Measurements from ENCODE around the gene SEC23A. TPM values are rescaled to one million over a fixed set of nuclear protein-coding genes. Genes with fewer than 3 reads are reported as not detected.
"Not testable (repeated sequence)": the region's sequence is repeated elsewhere in the genome, so short reads cannot be mapped to it uniquely, and the experiment has no call there.

SEC23A gene
- total RNA-seq, 2 donors from 2014 or later = 48.9 to 65.2 TPM

DNA sequence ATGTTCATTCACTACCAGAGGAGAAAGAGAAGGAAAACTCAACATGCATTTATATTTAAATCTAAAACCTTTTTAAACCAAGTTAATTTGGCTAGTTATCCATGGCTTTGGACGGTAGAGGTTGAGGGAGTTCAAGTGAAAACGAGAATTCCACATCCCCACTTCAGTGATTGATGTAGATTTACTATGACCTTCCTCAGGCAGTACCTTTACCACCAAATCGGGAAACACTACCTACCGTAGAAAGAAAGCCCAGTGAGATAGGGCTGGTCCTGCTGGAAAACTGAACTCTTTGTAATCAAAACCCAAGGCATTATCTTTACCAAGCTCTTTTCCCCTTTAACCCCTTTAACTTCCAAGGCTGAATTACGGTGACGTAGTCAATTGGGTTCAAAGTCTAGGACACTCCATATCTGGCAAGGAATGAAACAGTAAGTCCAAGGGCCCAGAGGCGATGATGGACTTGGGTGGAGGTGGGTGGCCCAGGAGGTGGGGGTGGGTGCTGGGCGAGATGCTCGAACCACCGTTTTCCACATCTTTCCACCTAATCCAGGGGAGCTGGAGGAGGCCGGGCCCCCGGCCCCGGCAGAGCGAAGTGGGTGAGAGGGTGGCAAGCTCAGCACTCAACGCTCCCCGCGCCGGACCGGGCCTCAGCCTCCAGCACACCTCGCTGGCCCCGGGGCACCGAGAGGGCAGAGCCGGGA, 618 bp downstream of the SEC23A start:
- Mint-ChIP-seq H3K9me3 (no peaks in the 10 kb centered on the region), H3K36me3 (peaks cover 7 to 15% of the 10 kb centered on the region in 2 donors), H3K27ac (peak overlapping the region; percentile 88 to 98)
- ATAC-seq (peak; percentile 30 to 32), DNase-seq (ENCODE audit: low spot score in 2 of 2) (no peak)

DNA sequence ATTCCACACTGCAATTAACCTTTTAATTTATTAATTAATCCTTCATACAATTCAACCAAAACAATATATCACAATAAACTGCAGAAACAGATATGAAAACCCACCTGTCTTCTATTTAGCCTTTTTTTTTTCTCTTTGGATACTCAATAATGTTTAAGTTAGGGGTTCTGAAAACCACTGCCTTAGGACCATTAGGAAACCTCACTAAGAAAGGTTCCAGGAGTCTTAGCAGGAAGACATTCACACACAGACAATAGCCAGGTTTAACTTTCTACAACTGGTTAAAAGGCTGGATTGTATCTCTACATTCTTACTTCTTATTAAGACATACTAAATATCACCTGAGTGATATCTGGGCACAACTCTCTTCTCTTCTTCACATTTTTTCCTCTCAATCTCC, 3.3 kb downstream of the SEC23A start:
- Mint-ChIP-seq H3K9me3 (no peaks in the 10 kb centered on the region), H3K36me3 (peaks cover 7 to 15% of the 10 kb centered on the region in 2 donors), H3K27ac (no peak overlapping the region)
- DNase-seq (ENCODE audit: low spot score in 2 of 2) = no peak
- no peak for ATAC-seq

DNA sequence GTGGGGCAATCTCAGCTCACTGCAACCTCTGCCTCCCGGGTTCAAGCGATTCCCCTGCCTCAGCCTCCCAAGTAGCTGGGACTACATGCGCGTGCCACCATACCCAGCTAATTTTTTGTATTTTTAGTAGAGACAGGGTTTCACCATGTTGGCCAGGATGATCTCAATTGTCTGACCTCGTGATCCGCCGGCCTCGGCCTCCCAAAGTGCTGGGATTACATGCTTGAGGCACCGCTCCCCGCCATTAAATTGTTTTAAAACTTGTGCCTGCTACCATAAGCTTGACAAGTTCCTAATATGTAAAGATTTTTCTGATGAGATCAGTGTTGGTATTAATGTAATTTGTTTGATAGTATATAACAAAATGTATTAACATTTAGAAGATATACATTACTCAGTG, 3.8 kb downstream of the SEC23A start:
- DNase-seq (ENCODE audit: low spot score in 2 of 2); ATAC-seq; H3K9me3 Mint-ChIP-seq: not testable (repeated sequence)
- peaks cover 7 to 15% of the 10 kb centered on the region in 2 donors for H3K36me3 Mint-ChIP-seq
- peak overlapping the region in 1 of 2 donors; percentile 54 for H3K27ac Mint-ChIP-seq

DNA sequence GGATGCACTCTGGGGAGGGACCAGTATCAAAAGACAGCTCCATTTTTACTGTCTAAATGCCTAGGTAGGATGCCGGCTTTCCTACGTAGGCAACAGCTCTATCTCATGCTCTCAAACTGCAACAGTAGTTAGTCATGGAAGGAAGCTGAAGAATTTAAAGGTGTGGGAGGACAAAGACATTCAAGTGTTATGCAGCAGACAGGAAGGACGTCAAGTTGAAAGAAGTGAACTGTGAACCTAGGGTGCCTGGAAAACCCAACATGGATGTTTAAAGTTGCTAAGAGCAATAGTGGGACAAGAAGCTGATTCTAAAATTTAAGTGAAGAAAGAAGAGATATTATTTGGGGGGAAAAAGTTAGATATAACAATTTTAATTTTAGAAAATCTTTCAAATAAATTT, 5.9 kb downstream of the SEC23A start:
- H3K36me3 Mint-ChIP-seq = peaks cover 0 to 7% of the 10 kb centered on the region in 2 donors
- H3K27ac Mint-ChIP-seq = peak overlapping the region; percentile 3 to 40
- ATAC-seq (peak; percentile 91 to 97), DNase-seq (ENCODE audit: low spot score in 2 of 2) (no peak)
- H3K9me3 Mint-ChIP-seq = no peaks in the 10 kb centered on the region

DNA sequence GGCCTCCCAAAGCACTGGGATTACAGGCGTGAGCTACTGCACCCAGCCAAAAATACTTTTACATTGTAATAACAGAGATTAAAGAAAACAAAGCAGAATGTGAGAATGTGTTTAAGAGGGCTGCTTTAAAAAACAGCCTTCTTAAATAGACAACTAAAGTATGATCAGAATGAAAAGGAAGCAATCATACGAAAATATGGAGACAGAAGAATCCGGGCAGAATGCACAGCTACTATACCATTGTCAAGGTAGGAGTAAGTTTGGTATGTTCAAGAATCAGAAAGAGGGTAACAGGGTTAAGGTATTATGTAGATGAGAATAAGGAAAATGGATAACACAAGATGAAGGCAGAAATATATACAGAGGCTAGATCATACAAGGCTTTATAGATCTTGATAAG, 8.5 kb downstream of the SEC23A start:
- peaks cover 6 to 24% of the 10 kb centered on the region in 2 donors for H3K36me3 Mint-ChIP-seq
- no peaks in the 10 kb centered on the region for H3K9me3 Mint-ChIP-seq
- ATAC-seq (peak in 1 of 2 donors; percentile 19), DNase-seq (ENCODE audit: low spot score in 2 of 2) (no peak)
- H3K27ac Mint-ChIP-seq = peak overlapping the region in 1 of 2 donors; percentile 11

DNA sequence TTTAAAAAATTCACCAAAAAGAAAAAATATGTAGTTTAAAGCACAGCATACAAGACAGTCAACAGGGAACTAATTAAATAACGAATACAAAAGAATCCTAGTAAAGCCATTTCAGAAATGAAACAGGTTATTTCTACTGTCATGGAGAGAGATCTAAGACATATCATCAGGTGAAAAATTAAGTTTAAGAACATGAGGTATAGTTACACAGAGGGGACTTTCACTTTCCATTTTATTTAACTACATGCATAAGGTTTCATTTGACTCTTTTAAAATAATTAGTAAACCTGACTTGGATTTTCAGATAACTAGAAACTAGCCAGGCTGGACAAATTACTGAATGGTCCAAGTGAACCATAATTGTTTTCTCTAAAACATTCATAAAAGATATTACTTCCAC, 11.3 kb downstream of the SEC23A start:
- peaks cover 8 to 25% of the 10 kb centered on the region in 2 donors for H3K36me3 Mint-ChIP-seq
- no peak for ATAC-seq

DNA sequence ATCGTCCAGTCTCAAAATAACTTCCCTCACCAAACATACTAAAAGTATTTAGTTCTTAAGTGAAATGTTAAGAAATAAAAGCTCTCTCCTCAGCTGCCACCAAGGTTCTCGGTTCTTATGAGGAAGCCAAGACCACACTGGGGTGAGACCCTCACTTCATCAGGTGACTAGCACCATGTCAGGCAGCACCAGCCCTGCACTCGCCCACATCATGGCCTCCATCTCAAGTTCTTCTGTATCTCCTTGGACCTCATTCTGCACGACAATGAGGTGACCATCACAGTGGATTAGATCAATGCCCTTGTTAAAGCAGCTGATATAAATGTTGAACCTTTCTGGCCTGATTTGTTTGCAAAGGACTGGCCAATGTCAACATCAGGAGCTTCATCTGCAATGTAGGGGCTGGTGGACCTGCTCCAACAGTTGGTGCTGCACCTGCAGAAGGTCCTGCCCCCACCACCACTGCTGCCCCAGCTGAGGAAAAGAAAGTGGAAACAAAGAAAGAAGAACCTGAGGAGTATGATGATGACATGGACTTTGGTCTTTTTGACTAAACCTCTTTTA, 12.4 kb downstream of the SEC23A start:
- ATAC-seq (no peak), DNase-seq (ENCODE audit: low spot score in 2 of 2) (no peak)
- Mint-ChIP-seq H3K9me3 (no peaks in the 10 kb centered on the region), H3K27ac (no peak overlapping the region), H3K36me3 (peaks cover 8 to 32% of the 10 kb centered on the region in 2 donors)

More for the DNA sequence above, 11.3 kb downstream of the SEC23A start:
- Mint-ChIP-seq H3K27ac (peak overlapping the region in 1 of 2 donors; percentile 58), H3K9me3 (no peaks in the 10 kb centered on the region)
- DNase-seq (ENCODE audit: low spot score in 2 of 2) = no peak

DNA sequence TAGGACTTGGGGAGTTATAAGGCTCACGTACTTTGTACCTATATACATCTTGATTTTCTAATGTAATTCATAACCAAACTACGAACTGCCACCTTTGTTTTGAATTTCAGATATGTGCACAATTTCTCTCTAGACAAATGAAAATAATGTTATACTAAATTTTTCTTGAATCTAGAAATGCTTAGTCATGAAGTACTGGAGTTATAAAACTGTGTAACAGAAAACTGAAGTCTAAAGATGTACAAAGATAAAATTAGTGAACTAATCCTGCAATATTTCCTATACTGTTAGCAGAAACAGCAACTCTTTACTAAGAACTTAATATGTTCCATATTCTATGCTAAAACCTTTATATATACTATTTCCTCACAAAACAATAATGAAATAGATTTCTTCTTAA, 15.5 kb downstream of the SEC23A start:
- Mint-ChIP-seq H3K9me3 (no peaks in the 10 kb centered on the region), H3K27ac (no peak overlapping the region), H3K36me3 (peaks cover 13 to 40% of the 10 kb centered on the region in 2 donors)
- no peak for DNase-seq (ENCODE audit: low spot score in 2 of 2)
- ATAC-seq = no peak

DNA sequence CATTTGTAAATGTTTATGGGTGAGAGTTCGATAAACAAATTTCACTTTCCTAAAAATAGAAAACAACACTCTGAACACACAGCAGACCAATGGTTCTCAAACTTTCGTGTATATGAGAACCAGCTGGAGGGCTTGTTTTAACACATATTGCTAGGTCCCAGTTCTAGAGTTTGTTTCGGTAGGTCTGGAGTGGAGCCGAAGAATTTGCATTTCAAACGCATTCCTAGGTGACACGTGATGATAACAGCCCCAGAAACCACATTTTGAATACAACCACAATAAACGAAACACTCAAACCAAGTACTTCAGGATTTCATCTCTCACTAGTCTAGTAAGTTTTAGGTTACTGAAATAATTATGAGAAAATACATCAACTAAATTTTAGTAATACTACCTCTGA, 17.1 kb downstream of the SEC23A start:
- DNase-seq (ENCODE audit: low spot score in 2 of 2) (no peak), ATAC-seq (no peak)
- peak overlapping the region in 1 of 2 donors; percentile 56 for H3K27ac Mint-ChIP-seq
- H3K9me3 Mint-ChIP-seq = no peaks in the 10 kb centered on the region
- peaks cover 13 to 29% of the 10 kb centered on the region in 2 donors for H3K36me3 Mint-ChIP-seq

DNA sequence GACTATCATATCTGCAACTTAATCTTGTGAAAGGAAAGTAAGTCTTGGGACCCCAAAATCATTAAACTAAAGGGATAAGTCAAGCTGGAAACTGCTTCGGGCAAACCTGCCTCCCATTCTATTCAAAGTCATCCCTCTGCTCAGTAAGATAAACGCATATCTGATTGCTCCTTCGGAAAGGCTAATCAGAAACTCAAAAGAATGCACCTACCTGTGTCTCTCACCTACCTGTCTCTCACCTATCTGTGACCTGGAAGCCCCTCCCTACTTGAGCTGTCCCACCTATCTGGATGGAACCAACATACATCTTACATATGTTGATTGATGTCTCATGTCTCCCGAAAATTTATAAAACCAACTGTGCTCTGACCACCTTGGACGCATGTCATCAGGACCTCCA, 19.9 kb downstream of the SEC23A start:
- DNase-seq (ENCODE audit: low spot score in 2 of 2) = no peak
- peaks cover 15 to 25% of the 10 kb centered on the region in 2 donors for H3K36me3 Mint-ChIP-seq
- ATAC-seq = no peak
- H3K9me3 Mint-ChIP-seq = no peaks in the 10 kb centered on the region
- H3K27ac Mint-ChIP-seq = no peak overlapping the region

DNA sequence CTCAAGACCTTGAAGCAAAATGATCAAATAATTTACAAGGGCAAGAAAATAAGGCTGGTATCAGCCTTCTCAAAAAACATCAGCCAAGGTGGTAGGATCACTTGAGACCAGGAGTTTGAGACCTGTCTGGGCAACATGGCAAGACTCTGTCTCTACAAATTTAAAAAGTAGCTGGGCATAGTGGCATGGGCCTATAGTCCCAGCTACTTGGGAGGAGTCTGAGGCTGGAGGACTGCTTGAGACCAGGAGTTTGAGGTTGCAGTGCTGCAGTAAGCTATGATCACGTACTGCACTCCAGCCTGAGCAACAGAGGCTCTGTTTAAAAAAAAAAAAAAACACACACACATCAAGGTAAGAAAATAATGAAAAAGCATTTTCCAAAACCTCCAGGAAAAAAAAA, 22.1 kb downstream of the SEC23A start:
- no peak for ATAC-seq
- no peak for DNase-seq (ENCODE audit: low spot score in 2 of 2)
- H3K36me3 Mint-ChIP-seq = peaks cover 16 to 24% of the 10 kb centered on the region in 2 donors
- no peaks in the 10 kb centered on the region for H3K9me3 Mint-ChIP-seq
- H3K27ac Mint-ChIP-seq = peak overlapping the region in 1 of 2 donors; percentile 82

DNA sequence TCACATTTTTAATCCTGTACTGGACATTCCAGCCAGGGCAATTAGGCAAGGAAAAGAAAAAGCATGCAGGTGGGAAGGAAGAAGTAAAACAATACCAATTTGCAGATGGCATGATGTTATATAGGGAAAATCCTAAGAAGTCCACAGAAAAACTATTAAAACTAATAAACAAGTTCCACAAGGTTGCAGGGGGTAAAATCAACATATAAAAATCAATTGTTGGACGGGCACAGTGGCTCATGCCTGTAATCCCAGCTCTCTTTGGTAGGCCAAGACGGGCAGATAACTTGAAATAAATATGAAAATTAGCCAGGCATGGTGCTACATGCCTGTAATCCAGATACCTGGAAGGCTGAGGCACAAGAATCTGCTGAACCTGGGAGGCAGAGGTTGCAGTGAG, 31.9 kb downstream of the SEC23A start:
- DNase-seq (ENCODE audit: low spot score in 2 of 2) = no peak
- ATAC-seq = no peak
- H3K36me3 Mint-ChIP-seq = peaks cover 8 to 10% of the 10 kb centered on the region in 2 donors
- H3K27ac Mint-ChIP-seq = no peak overlapping the region
- no peaks in the 10 kb centered on the region for H3K9me3 Mint-ChIP-seq

DNA sequence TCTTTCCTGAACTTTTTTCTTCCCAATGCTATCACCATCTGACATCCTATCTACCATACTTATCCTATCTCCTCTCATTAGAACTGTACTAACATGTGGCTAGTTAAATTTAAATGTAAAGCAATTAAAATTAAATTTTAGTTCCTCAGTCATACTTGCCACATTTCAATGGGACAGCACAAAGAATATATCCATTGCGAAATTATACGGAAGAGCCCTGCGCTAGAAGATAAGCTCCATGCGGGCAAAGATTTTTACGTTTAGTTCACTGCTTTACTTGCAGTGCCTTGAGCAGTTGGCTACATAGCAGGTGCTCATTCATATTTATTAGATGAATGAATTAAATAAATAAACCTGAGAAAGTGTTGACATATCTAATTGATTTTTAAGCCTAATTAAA, 33.1 kb downstream of the SEC23A start:
- peaks cover 16 to 18% of the 10 kb centered on the region in 2 donors for H3K36me3 Mint-ChIP-seq
- DNase-seq (ENCODE audit: low spot score in 2 of 2) (no peak), ATAC-seq (no peak)
- no peaks in the 10 kb centered on the region for H3K9me3 Mint-ChIP-seq
- no peak overlapping the region for H3K27ac Mint-ChIP-seq

DNA sequence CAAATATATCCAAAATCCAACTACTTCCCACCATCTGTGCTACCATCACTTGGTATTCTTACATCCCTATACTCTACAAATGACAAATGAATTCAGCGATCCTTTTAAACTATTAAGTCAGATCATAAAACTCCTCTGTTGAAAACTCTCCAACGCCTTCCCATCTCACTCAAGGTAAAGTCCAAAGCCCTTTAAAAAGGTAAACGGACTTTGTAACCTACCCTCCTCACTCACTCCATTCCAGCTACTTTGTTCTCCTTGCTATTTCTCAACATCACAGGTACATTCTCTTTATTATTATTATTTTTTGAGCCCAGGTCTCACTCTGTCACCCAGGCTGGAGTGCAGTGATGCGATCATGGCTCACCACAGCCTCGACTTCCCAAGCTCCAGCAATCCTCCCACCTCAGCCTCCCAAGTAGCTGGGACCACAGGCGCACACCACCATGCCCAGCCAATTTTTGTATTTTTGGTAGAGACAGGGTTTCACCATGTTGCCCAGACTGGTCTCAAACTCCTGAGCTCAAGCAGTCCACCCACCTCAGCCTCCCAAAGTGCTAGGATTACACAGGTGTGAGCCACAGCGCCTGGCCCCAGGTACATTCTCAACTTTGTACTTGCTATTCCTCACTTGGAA, 33.7 kb downstream of the SEC23A start:
- not testable (repeated sequence) for H3K9me3 Mint-ChIP-seq; DNase-seq (ENCODE audit: low spot score in 2 of 2); ATAC-seq
- H3K36me3 Mint-ChIP-seq = peaks cover 19 to 21% of the 10 kb centered on the region in 2 donors
- peak overlapping the region in 1 of 2 donors; percentile 85 for H3K27ac Mint-ChIP-seq

DNA sequence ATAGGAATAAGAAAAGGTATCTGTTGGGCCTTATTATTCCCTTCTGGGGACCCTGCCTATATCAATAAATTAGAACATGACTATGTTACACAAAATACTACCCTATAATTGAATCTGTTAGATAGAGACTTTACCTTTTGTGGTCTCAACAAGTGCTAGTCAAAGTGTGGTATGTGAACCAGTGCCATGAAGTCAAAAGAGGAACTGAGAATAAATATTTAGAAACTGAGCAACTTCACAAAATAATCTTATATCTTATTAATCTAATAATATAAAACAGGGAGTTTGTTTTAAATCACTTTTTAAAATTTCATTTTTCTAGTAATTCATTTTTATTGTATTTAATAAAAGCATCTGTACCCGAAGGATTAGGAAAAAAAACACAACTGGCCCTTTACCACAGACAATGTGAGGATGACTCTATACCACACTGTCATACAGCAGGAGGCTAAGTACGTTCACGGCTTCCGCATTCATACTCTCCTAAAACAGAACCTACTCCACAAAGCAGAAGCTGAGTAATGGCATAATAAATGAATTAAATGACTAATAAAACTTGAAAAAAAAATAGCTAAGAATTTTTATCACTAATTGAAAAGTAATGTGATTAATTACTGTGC, 42.1 kb downstream of the SEC23A start:
- DNase-seq (ENCODE audit: low spot score in 2 of 2) = no peak
- peaks cover 0 to 8% of the 10 kb centered on the region in 2 donors for H3K9me3 Mint-ChIP-seq
- H3K27ac Mint-ChIP-seq = no peak overlapping the region
- H3K36me3 Mint-ChIP-seq = peaks cover 42 to 72% of the 10 kb centered on the region in 2 donors
- no peak for ATAC-seq

DNA sequence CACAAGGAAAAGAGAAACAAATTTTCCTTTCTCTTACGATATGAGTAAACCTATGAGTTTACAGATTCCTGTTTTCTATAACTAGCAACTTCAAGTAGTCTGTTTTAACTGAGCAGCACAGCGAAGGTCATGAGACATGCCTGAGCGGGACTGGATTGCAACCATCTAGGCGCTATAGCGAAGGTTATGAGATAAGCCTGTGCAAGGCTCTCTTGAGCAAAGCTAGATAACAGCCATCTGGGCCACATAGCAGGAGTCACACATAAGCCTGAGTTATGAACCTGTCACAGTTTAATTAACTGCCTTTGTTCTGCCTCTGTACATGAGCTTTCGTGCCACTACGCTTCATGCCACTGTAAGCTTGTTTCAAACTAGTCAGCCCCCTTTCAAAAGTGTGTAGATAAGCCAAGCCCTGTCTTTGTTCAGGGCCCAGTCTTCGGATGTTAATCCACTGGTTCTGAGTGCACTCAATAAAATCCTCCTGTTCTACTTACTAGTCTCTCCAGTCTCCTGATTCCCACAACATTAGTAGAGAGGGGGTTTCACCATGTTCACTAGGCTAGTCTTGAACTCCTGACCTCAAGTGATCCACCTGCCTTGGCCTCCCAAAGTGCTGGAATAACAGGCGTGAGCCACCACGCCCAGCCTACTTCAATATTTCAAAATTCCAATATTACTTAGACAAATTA, 47.1 kb downstream of the SEC23A start:
- ATAC-seq = no peak
- DNase-seq (ENCODE audit: low spot score in 2 of 2) = no peak
- peaks cover 31 to 76% of the 10 kb centered on the region in 2 donors for H3K36me3 Mint-ChIP-seq
- H3K9me3 Mint-ChIP-seq = peaks cover 0 to 9% of the 10 kb centered on the region in 2 donors
- H3K27ac Mint-ChIP-seq = no peak overlapping the region
